ENCODE data around the gene SLC39A2. TPM values are rescaled to one million over a fixed set of nuclear protein-coding genes. Genes with fewer than 3 reads are reported as not detected.

The SLC39A2 gene
- total RNA-seq, 1 experiment from 2014 or later: not detected

- no peak for DNase-seq (ENCODE audit: low spot score)
Measured at GRCh38 chr14:21043974-21044618, 45.0 kb downstream of the SLC39A2 start.

- DNase-seq (ENCODE audit: low spot score): no peak
Measured at GRCh38 chr14:21047378-21047781, 48.3 kb downstream of the SLC39A2 start.

GRCh38 chr14:21048638-21049037, 49.5 kb downstream of the SLC39A2 start:
- no peak for DNase-seq (ENCODE audit: low spot score)

- DNase-seq (ENCODE audit: low spot score): no peak
Measured at GRCh38 chr14:21049271-21049673, 50.2 kb downstream of the SLC39A2 start.

GRCh38 chr14:21050597-21050996, 51.5 kb downstream of the SLC39A2 start:
- no peak for DNase-seq (ENCODE audit: low spot score)

Small RNAs within 50 kb of the gene (small RNA-seq; reads per million reads assigned to genes)
- gene RN7SL189P: not detected

Other genes with a start within 250 kb of the SLC39A2 start
- gene EDDM3B, start 230.9 kb upstream of the SLC39A2 start, total RNA-seq (2014; rRNA removed; shearing (Covaris generic)): not detected in 2 replicates
- gene RNASE6, start 218.0 kb upstream of the SLC39A2 start, total RNA-seq (2014; rRNA removed; shearing (Covaris generic)): not detected in 2 replicates
- 0.37 and 7.7 TPM in 2 replicates for gene RNASE1, start 196.4 kb upstream of the SLC39A2 start, total RNA-seq (2014; rRNA removed; shearing (Covaris generic))
- gene RNASE3, start 107.9 kb upstream of the SLC39A2 start, total RNA-seq (2014; rRNA removed; shearing (Covaris generic)): not detected in 2 replicates
- not detected in 2 replicates for gene RNASE2, start 43.8 kb upstream of the SLC39A2 start, total RNA-seq (2014; rRNA removed; shearing (Covaris generic))
- gene METTL17, start 9.3 kb upstream of the SLC39A2 start, total RNA-seq (2014; rRNA removed; shearing (Covaris generic)): 47.1 and 49.6 TPM in 2 replicates
- 16.0 and 18.1 TPM in 2 replicates for gene NDRG2, start 25.8 kb downstream of the SLC39A2 start, total RNA-seq (2014; rRNA removed; shearing (Covaris generic))
- not detected in 2 replicates for gene TPPP2, start 30.9 kb downstream of the SLC39A2 start, total RNA-seq (2014; rRNA removed; shearing (Covaris generic))
- gene RNASE13, start 35.5 kb downstream of the SLC39A2 start, total RNA-seq (2014; rRNA removed; shearing (Covaris generic)): not detected in 2 replicates
- gene RNASE7, start 43.1 kb downstream of the SLC39A2 start, total RNA-seq (2014; rRNA removed; shearing (Covaris generic)): not detected in 2 replicates
- gene RNASE8, start 58.5 kb downstream of the SLC39A2 start, total RNA-seq (2014; rRNA removed; shearing (Covaris generic)): not detected in 2 replicates
- gene ARHGEF40, start 71.0 kb downstream of the SLC39A2 start, total RNA-seq (2014; rRNA removed; shearing (Covaris generic)): 18.4 and 20.0 TPM in 2 replicates
- 13.6 and 14.6 TPM in 2 replicates for gene ZNF219, start 99.4 kb downstream of the SLC39A2 start, total RNA-seq (2014; rRNA removed; shearing (Covaris generic))
- 0.41 TPM in 1 of 2 replicates, not detected in the other for gene TMEM253, start 101.8 kb downstream of the SLC39A2 start, total RNA-seq (2014; rRNA removed; shearing (Covaris generic))
- not detected in 2 replicates for gene OR5AU1, start 156.8 kb downstream of the SLC39A2 start, total RNA-seq (2014; rRNA removed; shearing (Covaris generic))